Measurements from ENCODE around the gene PRC1.

GRCh38 chr15:91017716-91018115, 23.4 kb upstream of the PRC1 start:
- TF ChIP-seq EZH2 (IDR thresholded peaks at IDR 0.05; ENCODE audit: insufficient read depth, poor library complexity, severe bottlenecking) (no peak), EZH2phosphoT487 (IDR thresholded peaks at IDR 0.05; ENCODE audit: insufficient read depth, low read depth) (no peak)
